Stimulated activated effector memory CD8-positive, alpha-beta T cell treated with anti-CD3 and anti-CD28 coated beads, Interleukin-12 subunit alpha, Interleukin-12 subunit beta, amount 100 ng/mL, for 72 hours (primary cell): ENCODE measurements around the gene SHC1.
"Not testable (repeated sequence)": the region's sequence is repeated elsewhere in the genome, so short reads cannot be mapped to it uniquely, and the experiment has no call there.

ENCODE experiments used
- ATAC-seq: fragments of 150-1000 bp; cut with Tn5 transposase; 2 replicates; pipeline ENCODE4 v1.10.0; 2021
- DNase-seq, 2 donors: peaks; one replicate each; pipeline ENCODE4 v3.0.0; 2021 to 2022; ENCODE audit warnings: low spot score in 2 of 2
- H3K27ac Mint-ChIP-seq: one replicate; pipeline ENCODE4 v1.8.0; 2022; ENCODE audit warnings: mild to moderate bottlenecking, mixed read lengths
- H3K36me3 Mint-ChIP-seq: one replicate; pipeline ENCODE4 v1.8.0; 2022; ENCODE audit warnings: mild to moderate bottlenecking, mixed read lengths
- H3K4me1 Mint-ChIP-seq: one replicate; pipeline ENCODE4 v1.8.0; 2022; ENCODE audit warnings: mixed read lengths
- H3K4me3 Mint-ChIP-seq: one replicate; pipeline ENCODE4 v1.8.0; 2022; ENCODE audit warnings: mild to moderate bottlenecking, mixed read lengths
- H3K9me3 Mint-ChIP-seq: one replicate; pipeline ENCODE4 v1.8.0; 2022; ENCODE audit warnings: mixed read lengths

The SHC1 gene

DNA sequence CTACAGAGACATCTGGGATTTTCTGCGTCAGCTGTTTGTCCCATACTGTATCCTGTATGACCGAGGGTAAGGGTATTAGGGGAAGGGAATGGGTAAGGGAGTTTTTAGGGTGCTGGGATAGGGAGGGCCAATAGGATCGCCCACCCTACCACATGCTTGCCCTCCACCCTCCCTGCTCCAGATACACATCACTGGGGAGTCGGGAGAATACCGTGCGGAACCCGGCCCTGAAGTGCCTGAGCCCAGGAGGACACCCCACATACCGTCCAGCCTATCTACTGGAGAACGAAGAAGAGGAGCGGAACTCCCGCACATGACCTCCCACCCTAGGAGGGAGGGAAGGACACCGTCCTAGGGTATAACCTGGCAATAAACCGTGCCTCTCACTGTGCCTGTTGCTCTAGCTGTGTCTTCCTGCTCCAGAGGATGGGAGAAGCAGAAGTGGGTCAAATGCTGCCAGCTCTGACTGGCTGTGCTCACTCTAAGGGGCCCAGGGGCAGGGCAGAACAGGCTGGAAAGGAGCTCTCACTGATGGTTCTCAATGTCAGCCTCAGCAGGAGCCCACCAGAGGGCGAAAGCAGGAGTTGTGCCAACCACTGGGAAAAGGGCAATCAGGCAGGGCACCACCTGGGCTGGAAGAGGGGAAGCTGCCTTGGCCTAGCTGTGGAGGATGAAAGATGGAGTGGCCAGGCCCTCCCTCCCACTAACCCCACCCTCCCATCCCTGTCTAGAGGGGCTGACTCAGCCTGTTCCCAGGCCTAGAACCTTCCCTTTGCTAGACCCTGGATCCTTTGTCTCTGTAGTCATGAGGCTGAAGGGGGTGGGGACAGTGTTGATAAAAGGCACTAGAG is 22.4 kb upstream of the SHC1 start:
- peak overlapping the region; percentile 48 for H3K27ac Mint-ChIP-seq
- ATAC-seq (no peak), DNase-seq (no peak)
- H3K4me3 Mint-ChIP-seq: no peak overlapping the region
- H3K4me1 Mint-ChIP-seq: peaks cover 29% of the 10 kb centered on the region
- peaks cover 38% of the 10 kb centered on the region for H3K36me3 Mint-ChIP-seq
- H3K9me3 Mint-ChIP-seq: no peaks in the 10 kb centered on the region

DNA sequence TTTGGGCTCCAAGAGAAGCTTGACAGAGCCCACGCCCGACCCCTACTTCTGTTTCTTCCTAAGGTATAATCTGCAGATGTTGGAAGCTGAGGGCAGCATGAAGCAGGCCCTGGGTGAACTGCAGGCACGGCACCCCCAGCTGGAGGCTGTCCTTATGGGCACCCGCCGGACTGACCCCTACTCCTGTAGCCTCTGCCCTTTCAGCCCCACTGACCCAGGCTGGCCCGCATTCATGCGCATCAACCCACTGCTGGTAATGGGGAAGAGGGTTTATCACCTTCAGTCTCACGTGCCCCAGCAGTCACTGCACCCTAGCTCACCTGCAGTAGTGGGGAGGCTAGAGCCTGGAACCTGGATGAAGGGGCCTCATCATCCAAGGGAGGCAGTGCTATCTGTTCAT is 19.7 kb upstream of the SHC1 start:
- DNase-seq (no peak), ATAC-seq (no peak)
- peak overlapping the region; percentile 38 for H3K27ac Mint-ChIP-seq
- peaks cover 62% of the 10 kb centered on the region for H3K36me3 Mint-ChIP-seq
- H3K4me1 Mint-ChIP-seq: peaks cover 20% of the 10 kb centered on the region
- no peak overlapping the region for H3K4me3 Mint-ChIP-seq
- no peaks in the 10 kb centered on the region for H3K9me3 Mint-ChIP-seq

DNA sequence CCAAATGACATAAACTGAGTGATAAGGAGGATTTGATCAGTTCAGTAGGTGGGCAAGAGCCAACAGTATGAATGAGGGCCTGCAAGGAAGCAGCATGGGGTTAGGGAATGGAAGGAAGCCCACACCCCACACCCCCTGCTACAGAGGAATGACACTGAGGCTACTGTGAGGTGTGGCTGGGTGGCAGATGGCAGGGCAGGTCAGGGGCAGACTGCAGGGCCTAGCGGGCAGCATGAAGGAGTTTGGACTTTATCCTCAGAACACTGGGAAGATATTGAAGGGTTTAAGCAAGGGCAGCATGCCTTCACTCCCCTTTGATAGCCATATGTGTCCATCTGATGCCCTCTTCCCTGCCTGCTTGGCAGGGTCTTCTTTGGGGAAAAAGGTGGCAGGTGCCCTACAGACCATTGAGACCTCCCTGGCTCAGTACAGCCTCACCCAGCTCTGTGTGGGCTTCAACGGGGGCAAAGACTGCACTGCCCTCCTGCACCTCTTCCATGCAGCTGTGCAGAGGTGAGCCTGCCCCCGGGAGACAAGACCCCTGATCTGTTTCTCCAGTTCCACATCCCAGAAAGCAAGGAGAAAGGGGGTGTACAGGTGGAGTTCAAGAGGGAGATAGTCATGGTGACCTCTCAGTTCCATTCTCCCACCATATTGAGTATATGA is 18.8 kb upstream of the SHC1 start:
- Mint-ChIP-seq H3K4me3 (no peak overlapping the region), H3K9me3 (no peaks in the 10 kb centered on the region), H3K36me3 (peaks cover 72% of the 10 kb centered on the region), H3K27ac (peak overlapping the region; percentile 64), H3K4me1 (peaks cover 20% of the 10 kb centered on the region)
- DNase-seq: no peak
- ATAC-seq: no peak

DNA sequence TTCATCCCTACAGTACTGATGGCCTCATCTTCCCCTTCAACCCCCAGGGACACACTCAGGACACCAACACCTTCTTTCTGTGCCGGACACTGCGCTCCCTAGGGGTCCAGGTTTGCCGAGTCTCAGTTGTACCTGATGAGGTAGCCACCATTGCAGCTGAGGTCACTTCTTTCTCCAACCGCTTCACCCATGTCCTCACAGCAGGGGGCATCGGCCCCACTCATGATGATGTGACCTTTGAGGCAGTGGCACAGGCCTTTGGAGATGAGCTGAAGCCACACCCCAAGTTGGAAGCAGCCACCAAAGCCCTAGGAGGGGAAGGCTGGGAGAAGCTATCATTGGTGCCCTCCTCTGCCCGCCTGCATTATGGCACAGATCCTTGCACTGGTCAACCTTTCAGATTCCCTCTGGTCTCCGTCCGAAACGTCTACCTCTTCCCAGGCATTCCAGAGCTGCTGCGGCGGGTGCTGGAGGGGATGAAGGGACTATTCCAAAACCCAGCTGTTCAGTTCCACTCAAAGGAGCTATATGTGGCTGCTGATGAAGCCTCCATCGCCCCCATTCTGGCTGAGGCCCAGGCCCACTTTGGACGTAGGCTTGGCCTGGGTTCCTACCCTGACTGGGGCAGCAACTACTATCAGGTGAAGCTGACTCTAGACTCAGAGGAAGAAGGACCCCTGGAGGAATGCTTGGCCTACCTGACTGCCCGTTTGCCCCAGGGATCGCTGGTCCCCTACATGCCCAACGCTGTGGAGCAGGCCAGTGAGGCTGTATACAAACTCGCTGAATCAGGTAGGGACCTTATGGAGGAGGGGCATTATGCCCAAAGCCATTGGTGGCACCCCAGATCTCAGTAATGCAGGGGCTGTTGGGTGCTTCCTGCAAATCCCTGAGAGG is 17.8 kb upstream of the SHC1 start:
- DNase-seq (no peak), ATAC-seq (no peak)
- Mint-ChIP-seq H3K4me1 (peaks cover 20% of the 10 kb centered on the region), H3K9me3 (no peaks in the 10 kb centered on the region), H3K4me3 (no peak overlapping the region), H3K27ac (peak overlapping the region; percentile 64), H3K36me3 (peaks cover 79% of the 10 kb centered on the region)

DNA sequence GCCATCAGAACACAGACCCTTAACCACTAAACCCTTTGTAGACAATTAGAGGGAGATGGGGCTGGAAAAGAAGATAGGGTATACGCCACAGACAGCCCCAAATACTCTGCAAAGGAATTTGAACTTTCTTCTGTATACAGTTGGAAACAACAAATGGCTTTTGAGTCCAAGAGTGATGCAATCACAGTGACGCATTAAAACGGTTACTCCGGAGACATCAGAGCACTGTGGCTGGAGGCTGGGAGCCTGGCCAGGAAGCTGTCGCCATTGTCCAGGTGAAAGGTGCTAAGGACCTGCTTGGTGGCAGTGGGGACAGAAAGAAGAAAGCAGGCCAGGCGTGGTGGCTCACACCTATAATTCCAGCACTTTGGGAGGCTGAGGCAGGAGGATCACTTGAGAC is 16.8 kb upstream of the SHC1 start:
- no peak for ATAC-seq
- Mint-ChIP-seq H3K36me3 (peaks cover 79% of the 10 kb centered on the region), H3K9me3 (no peaks in the 10 kb centered on the region), H3K27ac (no peak overlapping the region), H3K4me3 (no peak overlapping the region), H3K4me1 (peaks cover 20% of the 10 kb centered on the region)
- no peak for DNase-seq

DNA sequence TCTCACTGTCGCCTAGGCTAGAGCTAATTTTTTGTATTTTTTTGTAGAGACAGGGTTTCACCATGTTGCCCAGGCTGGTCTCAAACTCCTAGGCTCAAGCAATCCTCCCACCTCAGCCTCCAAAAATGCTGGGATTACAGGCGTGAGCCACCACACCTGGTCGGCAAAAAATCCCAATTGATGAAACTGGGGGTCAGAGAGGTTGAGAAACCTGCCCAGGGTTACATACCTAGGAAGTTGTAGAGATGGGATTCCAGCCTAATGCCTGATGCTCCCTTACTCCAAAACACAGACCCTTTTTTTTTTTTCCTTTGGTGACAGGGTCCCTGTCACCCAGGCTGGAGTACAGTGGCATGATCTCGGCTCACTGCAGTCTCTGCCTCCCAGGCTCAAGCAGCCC is 16.2 kb upstream of the SHC1 start:
- not testable (repeated sequence) for H3K27ac Mint-ChIP-seq, DNase-seq, H3K4me3 Mint-ChIP-seq, ATAC-seq, H3K9me3 Mint-ChIP-seq
- H3K36me3 Mint-ChIP-seq: peaks cover 85% of the 10 kb centered on the region
- peaks cover 20% of the 10 kb centered on the region for H3K4me1 Mint-ChIP-seq

DNA sequence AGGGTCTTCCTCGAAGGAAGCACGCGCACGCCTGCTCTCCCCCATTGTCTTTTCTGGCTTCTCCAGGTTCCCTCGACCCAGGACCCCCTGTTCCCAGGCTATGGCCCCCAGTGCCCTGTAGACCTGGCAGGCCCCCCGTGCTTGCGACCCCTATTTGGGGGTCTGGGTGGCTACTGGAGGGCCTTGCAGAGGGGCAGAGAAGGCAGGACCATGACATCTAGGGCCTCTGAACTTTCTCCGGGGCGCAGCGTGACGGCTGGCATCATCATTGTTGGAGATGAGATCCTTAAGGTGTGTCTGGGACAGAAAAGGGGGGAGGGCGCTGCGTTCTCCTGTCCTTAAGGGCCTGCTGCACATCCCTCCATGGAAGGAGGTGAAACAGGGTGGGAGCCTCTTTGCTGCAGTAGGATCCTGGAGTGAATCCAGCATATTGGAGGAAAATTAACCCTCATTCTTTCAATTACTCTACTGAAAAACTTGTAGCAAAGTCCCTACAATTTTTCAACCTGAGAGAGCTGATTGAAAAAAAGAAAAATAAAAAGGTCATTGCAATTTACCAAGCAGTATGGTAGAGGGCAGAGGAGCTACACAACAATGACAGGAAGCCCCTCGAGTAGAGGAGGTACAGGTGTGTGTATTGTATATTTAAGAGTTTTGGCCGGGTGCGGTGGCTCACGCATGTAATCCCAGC is 13.4 kb upstream of the SHC1 start:
- H3K36me3 Mint-ChIP-seq: peaks cover 85% of the 10 kb centered on the region
- H3K27ac Mint-ChIP-seq: no peak overlapping the region
- DNase-seq (no peak), ATAC-seq (no peak)
- H3K9me3 Mint-ChIP-seq: no peaks in the 10 kb centered on the region
- H3K4me1 Mint-ChIP-seq: peaks cover 9% of the 10 kb centered on the region
- H3K4me3 Mint-ChIP-seq: no peak overlapping the region

DNA sequence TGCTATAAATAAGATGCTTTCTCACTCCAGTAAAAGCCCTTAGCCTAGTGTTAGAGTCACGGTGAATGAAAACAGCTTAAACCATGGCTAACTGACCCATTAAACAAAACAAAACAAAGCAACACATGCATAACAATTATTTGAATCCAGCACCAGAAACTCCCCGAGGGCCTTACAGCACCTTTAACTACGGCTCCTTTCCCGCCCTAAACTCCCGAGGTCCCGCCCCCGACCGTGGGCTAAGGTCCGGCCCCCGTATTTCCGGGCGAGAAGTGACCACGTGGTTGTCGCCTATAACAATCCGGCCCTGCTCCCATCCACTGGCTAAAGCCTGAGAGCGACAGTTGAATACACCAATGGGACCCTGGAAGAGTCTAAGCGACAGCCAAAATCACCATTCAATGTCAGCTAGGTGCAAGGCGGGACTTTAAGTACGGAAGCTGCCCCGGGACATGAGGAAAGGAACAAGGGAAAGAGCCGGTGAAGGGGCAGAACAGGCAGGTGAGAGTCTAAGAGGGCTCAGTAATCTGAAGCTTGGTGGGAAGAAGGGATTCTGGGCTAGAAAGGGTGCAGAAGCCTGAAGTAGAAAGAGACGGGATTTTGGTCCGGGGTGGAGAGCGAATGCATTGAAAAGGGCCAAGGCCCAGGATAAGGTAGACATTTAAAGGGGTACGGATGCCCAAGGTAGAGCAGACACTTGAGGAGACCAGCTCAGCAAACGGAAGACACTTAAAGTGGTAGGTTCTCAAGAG is 12.5 kb upstream of the SHC1 start, which contains the start of gene FLAD1:
TSS of gene FLAD1 (plus strand) at position 448 of the 752 bp plus-strand sequence. CDS start 351 bp downstream, outside the sequence.
- H3K4me1 Mint-ChIP-seq: peaks cover under 1% of the 10 kb centered on the region
- no peak within 1 kb of the TSS for H3K4me3 Mint-ChIP-seq
- peak; percentile 86 to 97 for DNase-seq
- ATAC-seq: peak; percentile 100
- H3K9me3 Mint-ChIP-seq: no peaks in the 10 kb centered on the region
- H3K36me3 Mint-ChIP-seq: peaks cover 85% of the 10 kb centered on the region
- H3K27ac Mint-ChIP-seq: no peak within 1 kb of the TSS

DNA sequence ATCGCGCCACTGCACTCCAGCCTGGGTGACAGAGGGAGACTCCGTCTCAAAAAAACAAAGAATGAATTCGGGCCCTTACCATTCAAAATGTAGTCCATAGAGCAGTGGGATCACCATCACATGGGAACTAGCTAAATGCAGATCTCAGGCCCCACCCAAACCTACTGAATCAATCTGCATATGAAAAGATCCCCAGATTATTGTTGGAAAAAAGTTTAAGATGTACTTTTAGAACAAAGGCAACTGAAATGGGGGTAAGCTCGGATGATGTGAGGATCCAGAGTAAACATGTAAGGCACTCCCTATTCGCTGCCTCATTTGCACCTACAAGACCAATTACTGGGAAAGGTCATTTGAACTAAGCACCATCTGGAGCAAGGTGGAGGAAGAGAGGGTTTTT is 11.8 kb upstream of the SHC1 start:
- ATAC-seq: no peak
- H3K27ac Mint-ChIP-seq: no peak overlapping the region
- H3K4me1 Mint-ChIP-seq: peaks cover 7% of the 10 kb centered on the region

DNA sequence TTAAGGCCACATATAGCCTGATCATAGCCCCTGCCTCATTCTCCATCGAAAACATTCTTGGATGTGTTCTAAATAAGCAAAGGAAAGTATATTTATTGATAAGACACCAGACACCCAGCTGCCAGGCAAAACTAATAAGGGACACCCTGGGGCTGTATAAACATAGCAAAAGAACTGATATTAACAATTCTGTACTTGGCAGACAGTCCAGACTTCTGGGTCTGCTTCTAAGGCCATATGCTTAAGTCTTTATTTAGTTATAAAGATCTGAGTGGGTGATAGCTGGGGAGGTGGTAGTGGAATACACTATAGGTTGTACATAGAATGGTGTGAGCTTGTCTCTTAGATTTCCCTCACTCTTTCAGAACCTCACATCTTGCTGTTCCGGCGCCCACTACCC is 7.8 kb upstream of the SHC1 start:
- peaks cover 49% of the 10 kb centered on the region for H3K36me3 Mint-ChIP-seq
- DNase-seq (no peak), ATAC-seq (no peak)
- no peak overlapping the region for H3K27ac Mint-ChIP-seq
- H3K4me1 Mint-ChIP-seq: peaks cover 9% of the 10 kb centered on the region
- H3K4me3 Mint-ChIP-seq: no peak overlapping the region
- no peaks in the 10 kb centered on the region for H3K9me3 Mint-ChIP-seq

More for the DNA sequence above, 11.8 kb upstream of the SHC1 start:
- no peak overlapping the region for H3K4me3 Mint-ChIP-seq
- DNase-seq: no peak
- peaks cover 84% of the 10 kb centered on the region for H3K36me3 Mint-ChIP-seq
- H3K9me3 Mint-ChIP-seq: no peaks in the 10 kb centered on the region

DNA sequence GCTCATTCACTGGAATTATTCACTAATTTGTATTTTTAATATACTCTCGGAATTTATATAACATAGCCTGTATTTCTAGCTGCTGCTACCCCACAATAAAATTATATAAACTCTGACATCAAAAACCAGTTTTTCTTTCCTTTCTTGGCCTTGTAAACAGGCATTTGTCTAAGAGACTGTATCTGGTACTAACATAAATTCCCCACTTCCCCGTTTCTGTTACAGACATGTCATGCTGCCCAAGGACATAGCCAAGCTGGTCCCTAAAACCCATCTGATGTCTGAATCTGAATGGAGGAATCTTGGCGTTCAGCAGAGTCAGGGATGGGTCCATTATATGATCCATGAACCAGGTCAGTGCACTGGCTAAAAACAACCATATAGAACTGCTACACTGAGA is 7.2 kb upstream of the SHC1 start:
- DNase-seq, H3K4me3 Mint-ChIP-seq, ATAC-seq, H3K9me3 Mint-ChIP-seq, H3K27ac Mint-ChIP-seq: not testable (repeated sequence)
- H3K4me1 Mint-ChIP-seq: peaks cover 12% of the 10 kb centered on the region
- peaks cover 49% of the 10 kb centered on the region for H3K36me3 Mint-ChIP-seq

DNA sequence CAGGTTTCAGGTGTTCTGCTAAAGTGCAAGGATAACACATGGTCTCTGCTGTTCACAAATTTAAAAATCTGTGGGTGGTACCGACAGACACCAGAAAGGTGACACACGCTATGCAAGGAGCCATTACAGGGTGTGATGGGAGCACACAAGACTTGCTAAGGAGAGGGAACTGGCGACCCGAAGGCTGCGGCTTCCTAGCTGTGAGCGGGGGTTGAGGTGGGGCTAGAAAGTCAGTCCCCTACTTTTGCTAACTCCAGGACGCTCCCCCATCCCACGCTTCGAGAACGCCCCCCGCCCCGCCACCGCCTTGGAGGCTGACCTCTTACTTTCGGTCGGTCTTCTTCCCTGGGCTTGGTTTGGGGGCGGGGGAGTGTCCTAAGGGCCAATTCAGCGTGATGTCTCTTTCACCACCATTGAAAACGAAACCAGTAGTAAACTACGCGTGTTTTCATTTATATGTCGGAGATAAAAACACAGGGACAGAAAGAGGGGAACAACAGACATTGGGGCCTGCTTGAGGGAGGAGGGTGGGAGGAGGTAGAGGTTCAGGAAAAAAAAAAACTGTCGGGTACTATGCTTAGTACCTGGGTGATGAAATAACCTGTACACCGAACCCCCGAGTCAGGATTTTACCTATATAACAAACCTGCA is 5.0 kb upstream of the SHC1 start:
- Mint-ChIP-seq H3K9me3 (no peaks in the 10 kb centered on the region), H3K4me3 (no peak overlapping the region), H3K36me3 (peaks cover 31% of the 10 kb centered on the region), H3K27ac (no peak overlapping the region), H3K4me1 (peaks cover 32% of the 10 kb centered on the region)
- peak; percentile 40 to 81 for DNase-seq
- peak; percentile 35 for ATAC-seq

DNA sequence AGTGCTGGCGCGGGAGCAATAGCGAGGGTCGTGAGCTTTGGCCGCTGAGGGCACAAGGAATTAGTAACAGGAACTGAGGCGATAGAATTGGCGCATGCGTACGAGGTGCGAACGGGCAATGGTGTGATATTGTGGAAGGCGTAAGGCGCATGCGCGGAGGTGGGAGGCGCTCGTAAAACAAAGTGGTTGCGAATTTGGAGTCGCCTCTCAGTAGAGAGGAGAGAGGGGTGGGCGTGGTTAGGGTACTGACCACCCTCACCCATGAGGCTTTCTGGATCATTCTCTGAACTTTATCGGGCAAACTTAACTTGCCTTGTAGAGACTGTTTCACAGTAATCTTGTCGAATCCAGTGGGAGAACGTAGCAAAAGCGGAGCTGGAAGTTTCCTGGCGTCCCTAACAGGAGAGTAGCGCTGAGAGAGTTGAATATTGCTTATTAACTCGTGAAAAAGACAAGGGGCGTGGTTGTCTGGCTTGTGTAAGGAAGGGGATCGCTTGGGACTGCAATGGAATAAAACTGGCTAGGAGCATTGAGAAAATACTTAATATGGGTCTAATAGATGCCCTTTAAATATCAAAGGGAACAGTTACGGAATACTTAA is 4.4 kb upstream of the SHC1 start:
- Mint-ChIP-seq H3K9me3 (no peaks in the 10 kb centered on the region), H3K27ac (no peak overlapping the region), H3K36me3 (peaks cover 29% of the 10 kb centered on the region), H3K4me3 (no peak overlapping the region), H3K4me1 (peaks cover 33% of the 10 kb centered on the region)
- peak; percentile 91 to 98 for DNase-seq
- peak; percentile 72 for ATAC-seq
